Measurements from ENCODE around the gene GJB2.

GJB2 gene

GRCh38 chr13:20137875-20138274, 54.9 kb downstream of the GJB2 start:
- DNase-seq, result no peak

Measured in stimulated activated CD4-positive, alpha-beta T cell treated with anti-CD3 and anti-CD28 coated beads, Interleukin-4, amount 100 ng/mL, for 24 hours (primary cell).